HG03439 (cell line): Measurements from ENCODE around the gene MKRN2.
"Not testable (repeated sequence)": the region's sequence is repeated elsewhere in the genome, so short reads cannot be mapped to it uniquely, and the experiment has no call there.

ENCODE experiments used
- ATAC-seq: cut with Tn5 transposase; IDR thresholded peaks from one replicate; pipeline ENCODE4 v1.9.1; 2021; ENCODE audit warnings: mild to moderate bottlenecking, moderate library complexity; ENCODE audit not compliant: unreplicated experiment

The MKRN2 gene

GRCh38 chr3:12586403-12586802 is 29.5 kb downstream of the MKRN2 start:
- no peak for ATAC-seq

DNA sequence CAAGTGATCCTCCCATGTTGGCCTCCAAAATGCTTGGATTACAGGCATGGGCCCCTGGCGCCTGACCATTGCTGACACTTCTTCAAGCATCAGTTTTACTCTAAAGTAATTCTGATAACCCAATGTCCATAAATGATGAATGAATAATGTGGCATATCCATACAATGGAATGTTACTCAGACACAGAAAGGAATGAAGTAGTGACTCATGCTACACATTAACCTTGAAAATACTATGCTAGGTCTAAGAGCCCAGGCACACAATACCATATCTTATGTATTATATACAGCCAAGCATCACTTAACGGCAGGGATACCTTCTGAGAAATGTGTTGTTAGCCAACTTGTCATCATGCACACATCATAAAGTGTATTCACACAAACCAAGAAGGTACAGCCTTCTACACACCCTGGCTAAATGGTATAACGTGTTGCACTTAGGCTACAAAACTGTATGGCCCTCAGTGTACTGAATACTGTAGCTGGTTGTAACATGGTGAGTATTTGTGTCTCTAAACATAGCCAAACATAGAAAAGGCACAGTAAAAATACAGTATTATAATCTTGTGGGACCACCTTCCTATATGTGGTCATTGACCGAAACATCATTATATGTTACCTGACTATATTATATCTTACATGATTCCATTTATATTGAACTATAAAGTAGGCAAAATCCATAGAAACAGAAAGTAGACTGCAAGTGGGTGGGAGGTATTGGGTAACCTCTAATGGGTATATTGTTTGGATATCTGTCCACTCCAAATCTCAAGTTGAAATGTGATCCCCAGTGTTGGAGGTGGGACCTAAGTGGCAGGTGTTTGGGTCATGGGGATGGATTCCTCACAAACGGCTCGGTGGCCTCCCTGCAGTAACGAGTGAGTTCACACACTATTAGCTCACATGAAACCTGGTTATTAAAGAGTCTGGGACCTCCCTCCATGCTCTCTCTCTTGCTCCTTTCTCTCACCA is 31.4 kb downstream of the MKRN2 start:
- no peak for ATAC-seq

DNA sequence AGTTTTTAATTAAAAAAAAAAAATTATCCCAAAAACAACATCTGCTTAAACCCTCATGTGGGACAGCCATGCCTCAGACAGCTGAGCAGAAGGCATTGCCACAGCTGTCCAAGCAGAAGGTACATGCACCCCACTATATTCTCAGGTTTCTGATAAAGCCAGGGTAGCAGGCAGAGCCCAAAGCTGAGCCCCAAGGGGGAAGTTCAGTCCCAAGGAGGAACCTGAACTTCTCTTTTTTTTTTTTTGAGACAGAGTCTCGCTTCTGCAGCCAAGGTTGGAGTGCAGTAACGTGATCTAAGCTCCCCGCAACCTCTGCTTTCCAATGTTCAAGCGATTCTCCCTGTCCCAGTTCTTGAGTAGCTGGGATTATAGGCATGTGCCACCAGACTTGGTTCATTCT is 33.2 kb downstream of the MKRN2 start:
- ATAC-seq, result no peak

- ATAC-seq, result no peak
These were observed 34.6 kb downstream of the MKRN2 start for GRCh38 chr3:12591456-12591855.

DNA sequence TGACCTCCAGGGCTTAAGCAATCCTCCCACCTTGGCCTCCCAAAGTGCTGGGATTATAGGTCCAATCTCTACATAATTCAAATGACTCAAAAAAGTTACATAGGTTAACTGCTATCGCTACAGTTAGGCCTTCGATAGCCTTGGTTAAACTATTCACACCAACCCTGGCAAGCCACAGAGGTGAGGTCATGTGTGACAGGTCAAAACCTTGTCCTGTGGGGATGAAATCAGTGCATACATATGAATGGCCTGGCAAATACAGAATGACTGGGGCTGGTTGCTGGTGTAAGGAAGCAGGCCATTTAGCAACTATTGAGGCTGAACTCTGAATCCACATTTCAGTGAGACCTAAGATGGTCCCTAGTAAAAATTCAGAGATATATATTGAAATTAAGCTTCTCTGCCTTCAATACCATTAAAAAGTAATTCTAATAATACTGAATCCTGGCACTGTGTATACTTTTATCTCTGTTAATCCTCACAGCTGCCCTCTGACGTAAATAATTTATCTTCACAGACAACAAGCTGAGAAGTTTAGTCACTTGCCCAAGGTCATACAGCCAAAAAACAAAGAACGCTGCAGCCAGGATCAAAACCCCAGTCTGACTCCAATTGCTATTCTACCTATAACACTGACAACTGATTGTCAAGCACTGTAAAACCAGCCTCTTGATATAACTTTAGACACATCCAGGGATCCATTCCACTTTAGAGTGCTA is 35.3 kb downstream of the MKRN2 start:
- no peak for ATAC-seq

GRCh38 chr3:12593473-12593872 is 36.6 kb downstream of the MKRN2 start:
- no peak for ATAC-seq

DNA sequence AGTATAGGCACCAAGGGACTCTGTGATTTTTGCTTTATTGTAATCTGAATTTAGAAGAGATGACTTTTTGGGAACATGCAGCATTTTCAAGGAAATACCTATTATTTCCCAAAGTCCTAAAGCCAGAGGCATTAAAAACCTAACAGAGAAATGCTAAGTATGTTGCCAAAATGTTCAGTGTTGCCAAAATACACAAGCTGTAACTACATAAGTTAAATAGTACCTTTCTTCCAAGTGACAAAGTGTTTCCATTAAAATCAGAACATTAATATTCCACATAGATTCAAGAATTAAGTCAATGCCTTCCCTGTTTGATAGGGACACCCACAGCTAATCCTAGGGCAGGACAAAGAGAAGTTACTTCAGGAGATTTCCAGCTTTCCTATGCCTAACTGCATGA is 42.0 kb downstream of the MKRN2 start:
- ATAC-seq, result no peak

- no peak for ATAC-seq
These were observed 44.2 kb downstream of the MKRN2 start for GRCh38 chr3:12601072-12601471.

DNA sequence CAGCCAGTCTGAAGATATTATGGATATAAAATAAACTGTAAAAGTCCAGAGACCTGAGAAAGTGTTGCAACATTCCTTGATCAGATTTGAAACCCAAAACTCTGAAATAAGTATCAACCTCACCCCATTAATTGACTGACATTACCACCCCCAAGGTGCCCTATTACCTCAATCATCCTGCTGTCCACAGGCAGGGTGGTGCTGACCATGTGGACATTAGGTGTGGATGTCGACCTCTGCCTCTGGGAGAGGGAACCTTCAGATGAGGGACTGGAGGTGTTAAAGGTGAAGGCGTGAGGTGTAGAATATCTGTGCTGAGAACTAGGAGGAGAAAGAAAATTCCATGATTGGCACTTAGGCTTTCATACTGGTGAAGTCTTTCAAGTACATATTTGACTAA is 47.1 kb downstream of the MKRN2 start:
- no peak for ATAC-seq

DNA sequence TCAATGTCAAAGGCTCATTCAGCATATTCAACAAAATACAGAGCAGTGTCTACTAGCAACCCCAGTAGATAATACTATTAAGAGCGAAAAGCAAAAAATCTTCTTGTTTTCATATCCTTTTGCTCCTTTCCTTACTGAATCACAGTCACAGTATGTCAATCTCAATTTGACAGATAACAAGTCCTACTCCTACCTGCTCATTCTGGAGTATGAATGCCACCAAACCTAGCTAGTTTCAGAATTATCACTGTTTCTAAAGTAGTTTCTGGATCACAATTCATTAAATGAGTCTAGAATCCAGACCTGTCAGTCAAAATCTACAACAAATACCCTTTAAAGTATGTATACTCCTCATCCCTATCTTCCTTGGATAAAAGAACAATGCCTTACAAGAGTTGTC is 51.5 kb downstream of the MKRN2 start:
- ATAC-seq, result no peak

DNA sequence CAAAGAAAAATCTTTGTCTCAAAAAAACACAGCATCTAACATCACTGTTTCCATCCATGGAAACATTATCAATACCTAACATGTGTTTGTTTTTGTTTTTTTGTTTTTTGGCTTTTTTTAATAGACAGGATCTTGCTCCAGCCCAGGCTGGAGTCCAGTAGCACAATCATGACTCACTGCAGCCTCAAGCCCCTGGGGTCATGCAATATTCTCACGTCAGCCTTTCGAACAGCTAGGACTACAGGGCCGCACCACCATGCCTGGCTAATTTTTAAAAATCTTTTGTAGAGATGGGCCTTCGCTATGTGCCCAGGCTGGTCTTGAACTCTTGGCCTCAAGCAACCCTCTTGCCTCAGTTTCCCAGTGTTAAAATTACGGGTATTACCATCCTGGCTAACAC is 54.2 kb downstream of the MKRN2 start:
- no peak for ATAC-seq

DNA sequence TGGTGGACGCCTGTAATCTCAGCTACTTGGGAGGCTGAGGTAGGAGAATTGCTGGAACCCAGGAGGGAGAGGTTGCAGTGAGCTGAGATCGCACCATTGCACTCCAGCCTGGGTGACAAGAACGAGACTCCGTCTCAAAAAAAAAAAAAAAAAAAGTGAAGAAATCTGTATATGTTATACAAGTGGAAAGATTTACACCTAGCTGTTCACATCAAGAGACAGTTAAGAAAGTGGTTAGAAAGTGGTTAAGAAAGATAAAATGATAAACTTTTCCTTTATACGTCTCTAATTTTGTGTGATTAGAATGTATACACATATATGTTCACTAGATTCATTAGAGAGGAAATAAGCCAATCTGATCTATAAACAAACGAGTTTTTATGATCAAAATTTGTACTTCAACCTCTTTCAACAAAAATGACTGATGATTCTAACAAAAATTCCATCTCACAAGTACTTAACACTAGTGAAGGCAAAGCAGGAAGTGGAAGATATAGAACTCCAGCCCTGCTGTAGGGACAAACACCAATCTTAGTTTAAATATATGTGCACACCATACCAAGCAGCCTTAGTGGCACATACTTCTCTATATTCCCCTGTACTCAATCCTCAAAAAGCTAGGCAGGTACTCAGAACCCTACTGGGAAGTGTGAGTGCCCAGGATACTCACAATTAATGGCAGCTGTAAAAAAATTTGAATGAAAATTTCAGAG is 55.8 kb downstream of the MKRN2 start:
- no peak for ATAC-seq

- ATAC-seq, result no peak
These were observed 56.4 kb downstream of the MKRN2 start for GRCh38 chr3:12613250-12613649.

- ATAC-seq, result no peak
These were observed 58.4 kb downstream of the MKRN2 start for GRCh38 chr3:12615266-12615665.

DNA sequence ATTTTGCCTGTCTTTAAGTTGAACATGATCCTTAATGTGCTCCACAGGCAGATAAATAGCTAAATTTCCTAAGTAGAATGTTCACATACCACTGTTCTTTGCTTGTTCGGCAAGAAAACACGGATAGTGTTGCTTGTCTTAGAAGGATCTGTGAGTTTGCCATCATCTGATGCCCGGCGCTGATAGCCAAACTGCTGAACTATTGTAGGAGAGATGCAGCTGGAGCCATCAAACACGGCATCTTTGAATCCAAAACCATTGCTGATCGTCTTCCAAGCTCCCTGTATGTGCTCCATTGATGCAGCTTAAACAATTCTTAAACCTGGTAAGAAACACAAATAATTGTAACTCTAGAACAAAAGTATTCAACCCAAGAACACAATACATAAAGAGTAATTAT is 61.5 kb downstream of the MKRN2 start:
- ATAC-seq, result no peak

DNA sequence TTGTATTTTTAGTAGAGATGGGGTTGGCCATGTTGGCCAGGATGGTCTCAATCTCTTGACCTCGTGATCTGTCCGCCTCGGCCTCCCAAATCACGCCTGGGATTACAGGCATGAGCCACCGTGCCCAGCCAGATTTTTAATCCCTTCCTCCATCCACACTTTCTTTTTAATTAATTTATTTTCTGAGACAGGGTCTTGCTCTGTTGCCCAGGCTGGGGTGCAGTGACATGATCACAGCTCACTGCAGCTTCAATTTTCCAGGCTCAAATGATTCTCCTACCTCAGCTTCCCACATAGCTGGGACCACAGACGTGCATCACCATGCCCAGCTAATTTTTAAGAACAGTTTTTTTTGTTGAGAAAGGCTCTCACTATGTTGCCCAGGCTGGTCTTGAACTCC is 63.4 kb downstream of the MKRN2 start:
- ATAC-seq, result no peak

- ATAC-seq, result no peak
These were observed 63.8 kb downstream of the MKRN2 start for GRCh38 chr3:12620729-12621128.

DNA sequence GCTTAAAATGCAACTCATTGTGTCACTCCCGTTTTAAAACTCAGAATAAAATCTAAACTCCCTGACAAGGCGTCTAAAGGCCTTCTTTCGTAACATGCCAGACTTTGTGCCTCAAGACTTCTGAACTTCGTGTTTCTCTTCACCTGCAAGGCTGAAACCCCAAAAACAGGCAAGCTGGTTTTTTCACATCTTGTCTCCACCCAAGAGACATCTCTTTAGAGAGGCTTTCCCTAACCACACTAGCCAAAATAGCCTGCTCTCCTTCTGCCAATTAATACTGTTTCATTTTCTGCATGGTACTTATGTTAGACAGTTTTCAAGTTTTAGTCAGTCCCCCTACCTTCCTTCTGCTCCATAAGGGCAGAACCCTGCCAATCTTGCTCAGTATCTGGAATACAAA is 65.4 kb downstream of the MKRN2 start:
- no peak for ATAC-seq

GRCh38 chr3:12624056-12624455 is 67.2 kb downstream of the MKRN2 start:
- ATAC-seq, result no peak

- ATAC-seq, result not testable (repeated sequence)
These were observed 68.1 kb downstream of the MKRN2 start for GRCh38 chr3:12624964-12625363.

DNA sequence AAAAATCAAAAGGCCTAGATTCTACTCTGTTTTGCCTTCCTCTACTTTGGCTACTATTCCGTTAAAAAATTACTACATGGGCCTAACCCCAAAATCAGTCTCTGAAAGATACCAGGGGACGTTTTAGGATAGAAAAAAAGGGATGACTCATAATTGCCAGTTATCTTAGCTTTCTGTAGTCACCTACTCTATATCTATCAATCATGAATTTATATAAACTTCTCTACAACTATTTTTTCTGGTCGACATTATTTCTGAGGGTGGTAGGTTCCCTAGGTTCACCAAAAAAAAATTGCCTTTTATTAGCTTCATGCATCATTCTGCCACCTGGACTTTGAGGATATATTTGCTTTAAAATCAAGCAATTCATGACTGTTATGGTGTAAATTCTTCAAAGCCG is 70.5 kb downstream of the MKRN2 start:
- no peak for ATAC-seq

DNA sequence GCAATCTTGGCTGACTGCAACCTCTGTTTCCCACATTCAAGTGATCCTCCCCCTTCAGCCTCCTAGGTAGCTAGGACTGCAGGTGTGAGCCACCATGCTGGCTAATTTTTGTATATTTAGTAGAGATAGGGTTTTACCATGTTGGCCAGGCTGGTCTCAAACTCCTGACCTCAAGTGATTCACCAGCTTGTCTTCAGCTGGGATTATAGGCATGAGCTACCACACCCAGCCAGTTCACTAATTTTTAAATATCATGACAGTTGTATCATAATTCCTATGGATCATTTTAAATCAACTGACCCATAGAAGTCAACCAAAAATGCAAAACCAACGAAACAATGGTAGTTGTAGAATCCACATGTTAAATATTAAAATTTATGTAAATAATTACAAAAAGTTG is 71.9 kb downstream of the MKRN2 start:
- no peak for ATAC-seq
